Cortex of kidney (tissue), 1 donor: ENCODE measurements around the gene BCAP29.
"Not testable (repeated sequence)": the region's sequence is repeated elsewhere in the genome, so short reads cannot be mapped to it uniquely, and the experiment has no call there.

Experiments used
- DNase-seq: peaks from one replicate; lab custom pipeline; 2025; lab: John Stamatoyannopoulos, UW

The BCAP29 gene, protein sequence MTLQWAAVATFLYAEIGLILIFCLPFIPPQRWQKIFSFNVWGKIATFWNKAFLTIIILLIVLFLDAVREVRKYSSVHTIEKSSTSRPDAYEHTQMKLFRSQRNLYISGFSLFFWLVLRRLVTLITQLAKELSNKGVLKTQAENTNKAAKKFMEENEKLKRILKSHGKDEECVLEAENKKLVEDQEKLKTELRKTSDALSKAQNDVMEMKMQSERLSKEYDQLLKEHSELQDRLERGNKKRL

DNA sequence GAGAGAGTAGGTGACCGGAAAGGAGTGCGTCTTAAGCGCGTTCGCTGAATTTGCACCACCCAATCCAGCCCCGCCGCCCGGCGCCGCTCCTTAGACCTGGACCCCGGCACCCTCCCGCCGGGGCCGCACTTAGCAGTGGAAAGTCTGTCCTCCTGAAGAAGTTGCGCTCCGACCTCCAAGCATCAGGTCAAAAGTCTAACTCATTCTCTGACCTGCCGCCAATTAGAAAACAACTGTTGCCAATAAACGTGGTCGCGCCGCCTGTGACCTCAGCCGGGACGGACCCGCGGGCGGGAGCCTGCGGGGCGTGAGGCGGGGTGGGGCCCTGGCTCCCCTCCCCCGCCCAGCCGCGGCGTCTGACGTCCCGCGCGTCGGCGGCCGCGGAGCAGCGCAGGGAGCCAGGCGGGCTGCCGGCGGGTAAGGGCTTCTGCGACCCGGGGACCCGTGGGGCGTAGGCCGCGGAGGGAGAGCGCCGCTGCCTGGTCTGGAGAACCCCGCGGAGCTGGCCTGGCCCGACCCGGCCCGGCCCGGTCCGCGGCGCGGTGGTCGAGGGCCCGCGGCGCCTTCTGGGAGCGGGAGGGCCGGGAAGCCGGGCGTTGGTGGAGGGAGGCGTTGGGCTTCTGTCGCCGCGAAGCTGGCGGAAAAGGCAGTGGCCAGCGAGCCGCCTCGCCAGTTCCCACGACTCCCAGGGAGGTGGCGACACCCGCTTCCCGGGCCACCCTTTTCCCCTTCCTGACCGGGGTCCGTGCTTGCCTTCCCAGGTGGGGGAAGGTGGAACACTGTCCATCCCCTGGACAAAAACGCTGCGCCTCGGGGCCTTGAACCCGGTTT lies at the start of gene BCAP29:
BCAP29 (plus strand) TSS at position 362 of the 831 bp plus-strand sequence. CDS start 527 bp downstream, outside the sequence.
- no peak for DNase-seq

DNA sequence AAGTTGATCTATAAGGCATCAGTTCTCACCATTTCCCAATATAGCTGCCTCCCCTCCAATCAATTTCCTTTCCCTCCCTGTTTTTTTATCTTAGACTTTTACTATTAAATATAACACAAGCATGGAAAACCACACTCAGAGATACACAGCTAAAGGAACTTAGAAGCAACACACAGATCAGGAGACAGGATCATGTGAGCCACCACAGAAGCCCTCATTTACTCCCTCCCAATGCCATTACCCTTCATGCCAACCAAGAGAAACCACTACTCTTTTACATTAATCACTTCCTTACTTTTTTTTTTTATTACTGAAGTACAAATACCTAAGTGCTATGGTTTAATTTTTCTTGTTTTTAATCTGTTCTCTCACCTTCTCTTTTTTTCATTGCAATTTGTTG lies 49.3 kb upstream of the BCAP29 start:
- no peak for DNase-seq

DNA sequence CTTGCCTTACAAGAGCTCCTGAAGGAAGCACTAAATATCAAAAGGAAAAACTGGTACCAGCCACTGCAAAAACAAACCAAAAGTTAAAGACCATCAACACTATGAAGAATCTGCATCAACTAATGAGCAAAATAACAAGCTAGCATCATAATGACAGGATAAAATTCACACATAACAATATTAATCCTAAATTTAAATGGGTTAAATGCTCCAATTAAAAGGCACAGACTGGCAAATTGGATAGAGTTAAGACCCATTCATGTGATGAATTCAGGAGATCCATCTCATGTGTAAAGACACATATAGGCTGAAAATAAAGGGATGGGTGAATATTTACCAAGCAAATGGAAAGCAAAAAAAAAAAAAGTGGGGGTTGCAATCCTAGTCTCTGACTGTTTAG lies 45.9 kb upstream of the BCAP29 start:
- no peak for DNase-seq

DNA sequence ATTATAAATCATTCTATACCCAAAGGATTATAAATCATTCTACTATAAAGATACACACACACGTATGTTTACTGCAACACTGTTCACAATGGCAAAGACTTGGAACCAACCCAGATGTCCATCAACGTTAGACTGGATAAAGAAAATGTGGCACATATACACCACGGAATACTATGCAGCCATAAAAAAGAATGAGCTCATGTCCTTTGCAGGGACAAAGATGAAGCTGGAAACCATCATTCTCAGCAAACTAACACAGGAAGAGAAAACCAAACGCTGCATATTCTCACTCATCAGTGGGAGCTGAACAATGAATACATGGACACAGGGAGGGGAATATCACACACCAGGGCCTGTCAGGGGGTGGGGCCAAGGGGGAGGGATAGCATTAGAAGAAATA lies 42.8 kb upstream of the BCAP29 start:
- not testable (repeated sequence) for DNase-seq

DNA sequence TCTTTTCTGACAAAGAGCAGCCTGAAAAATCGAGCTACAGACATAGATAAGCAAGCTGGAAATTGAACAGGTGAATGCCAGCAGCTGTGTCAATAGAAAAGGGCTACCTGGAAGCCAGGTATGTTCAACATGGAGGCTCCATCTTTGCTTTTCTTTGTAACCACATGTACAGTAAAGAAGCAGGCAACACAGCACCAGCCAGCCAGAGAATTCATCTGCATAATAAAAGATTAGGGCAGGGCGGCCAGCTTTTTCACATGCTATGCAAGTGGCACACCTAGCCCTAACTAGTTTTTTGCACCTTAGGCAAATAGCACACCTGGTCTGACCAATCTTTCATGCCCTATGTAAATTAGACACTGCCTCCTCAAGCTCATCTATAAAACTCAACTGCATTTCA lies 42.0 kb upstream of the BCAP29 start:
- no peak for DNase-seq

DNA sequence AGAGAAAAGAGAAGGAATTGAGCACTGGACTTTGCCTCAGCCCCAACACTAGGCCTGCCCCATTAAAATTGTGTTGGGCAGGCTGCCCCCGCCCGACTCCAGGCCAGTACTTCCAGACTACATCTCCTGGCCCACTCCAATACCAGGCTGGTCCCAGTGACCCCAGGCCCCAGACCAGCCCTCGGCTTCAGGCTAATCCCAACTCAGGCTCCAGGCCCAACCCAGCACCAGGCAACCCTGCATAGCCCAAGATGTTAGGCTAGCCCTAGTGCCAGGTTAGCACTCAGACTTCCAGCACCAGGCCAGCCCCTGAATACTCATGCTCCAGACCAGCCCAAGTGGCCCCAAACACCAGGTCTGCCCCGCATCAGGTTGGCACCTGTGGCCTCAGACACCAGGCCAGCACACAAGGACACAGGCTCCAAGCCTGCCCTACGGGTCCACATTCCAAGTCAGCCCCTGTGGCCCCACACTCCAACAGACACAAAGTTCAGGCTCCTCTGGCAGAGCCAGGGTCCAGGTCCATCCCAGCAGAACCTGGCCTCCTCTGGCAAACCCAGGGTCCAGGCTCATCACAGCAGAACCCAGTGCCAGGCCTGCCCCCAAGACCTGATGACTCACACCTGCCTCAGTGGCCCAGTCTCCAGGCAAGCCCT lies 36.6 kb upstream of the BCAP29 start:
- DNase-seq, result no peak

DNA sequence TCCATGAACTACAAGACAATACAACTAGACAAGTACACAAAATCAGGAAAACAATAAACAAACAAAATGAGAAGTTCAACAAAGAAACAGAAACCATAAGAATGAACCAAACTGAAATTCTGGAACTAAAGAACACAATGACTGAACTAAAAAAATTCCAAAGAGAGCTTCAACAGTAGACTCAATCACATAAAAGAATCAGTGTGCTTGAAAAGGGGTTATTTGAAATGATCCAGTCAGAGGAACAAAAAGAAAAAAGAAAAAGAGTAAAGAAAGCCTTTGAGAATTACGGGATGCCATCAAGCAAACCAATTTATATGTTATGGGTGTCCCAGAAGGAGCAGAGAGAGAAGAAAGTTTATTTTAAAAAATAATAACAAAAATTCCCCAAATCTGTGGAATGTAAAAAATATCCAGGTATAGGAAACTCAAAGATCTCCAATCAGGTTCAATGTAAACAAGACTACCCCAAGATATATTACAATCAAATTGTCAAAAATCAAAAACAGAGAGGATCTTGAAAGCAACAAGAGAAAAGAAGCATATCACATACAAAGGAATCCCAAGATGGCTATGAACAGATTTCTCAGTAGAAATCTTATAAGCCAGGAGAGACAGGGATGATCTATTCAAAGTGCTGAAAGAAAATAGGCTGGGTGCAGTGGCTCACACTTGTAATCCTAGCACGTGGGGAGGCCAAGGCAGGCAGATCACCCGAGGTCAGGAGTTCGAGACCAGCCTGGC lies 35.0 kb upstream of the BCAP29 start:
- no peak for DNase-seq

DNA sequence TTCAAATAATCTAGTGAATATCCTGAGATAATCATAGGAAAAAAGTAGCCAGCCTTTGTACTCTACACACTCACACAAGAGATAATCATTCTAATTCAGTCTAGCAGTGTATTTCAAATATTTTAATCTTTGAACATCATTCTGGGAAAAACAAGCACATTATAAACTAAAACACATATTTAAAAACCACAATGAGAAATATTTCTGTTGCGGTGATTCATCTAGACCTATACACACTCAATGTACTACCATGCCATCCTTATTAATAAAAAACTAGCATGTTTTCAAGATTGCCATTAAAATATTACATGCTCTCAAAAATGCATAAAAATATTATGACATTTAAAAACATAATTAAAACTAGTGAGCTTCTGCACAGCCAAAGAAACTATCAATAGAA lies 28.1 kb upstream of the BCAP29 start:
- DNase-seq, result no peak

DNA sequence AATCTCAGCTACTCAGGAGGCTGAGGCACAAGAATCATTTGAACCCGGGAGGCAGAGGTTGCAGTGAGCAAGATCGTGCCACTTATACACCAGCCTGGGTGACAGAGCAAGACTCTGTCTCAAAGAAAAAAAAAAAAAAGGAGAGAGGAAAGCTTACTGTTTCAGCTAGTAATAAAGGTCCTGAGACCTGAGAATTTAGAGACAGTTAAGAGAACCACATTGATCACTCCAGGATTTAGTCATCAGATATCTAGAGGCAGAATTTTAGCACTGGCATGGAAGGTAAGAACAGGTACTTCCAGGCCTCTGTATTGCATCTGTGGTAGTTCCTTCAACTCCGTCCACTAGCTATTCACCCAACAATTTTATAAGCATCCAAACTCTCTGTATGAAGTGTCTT lies 24.2 kb upstream of the BCAP29 start:
- no peak for DNase-seq

DNA sequence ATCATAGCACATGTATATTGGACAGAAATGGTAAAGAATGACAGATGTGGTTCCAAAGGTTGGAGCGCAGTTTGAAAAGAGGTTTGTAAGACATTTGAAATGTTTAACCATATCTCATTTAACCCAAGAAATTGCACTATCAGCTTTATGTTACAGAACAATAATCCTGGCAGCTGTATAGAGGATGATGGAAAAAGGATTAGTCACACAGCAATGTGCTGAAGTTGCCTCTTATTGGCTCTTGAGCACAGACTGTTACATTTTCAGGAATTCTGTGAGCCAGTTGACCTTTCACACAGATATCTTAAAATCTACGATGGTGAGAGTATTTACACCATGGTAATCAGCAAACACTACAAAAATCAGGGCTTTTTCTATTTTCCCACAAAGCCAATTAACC lies 20.2 kb upstream of the BCAP29 start:
- no peak for DNase-seq

DNA sequence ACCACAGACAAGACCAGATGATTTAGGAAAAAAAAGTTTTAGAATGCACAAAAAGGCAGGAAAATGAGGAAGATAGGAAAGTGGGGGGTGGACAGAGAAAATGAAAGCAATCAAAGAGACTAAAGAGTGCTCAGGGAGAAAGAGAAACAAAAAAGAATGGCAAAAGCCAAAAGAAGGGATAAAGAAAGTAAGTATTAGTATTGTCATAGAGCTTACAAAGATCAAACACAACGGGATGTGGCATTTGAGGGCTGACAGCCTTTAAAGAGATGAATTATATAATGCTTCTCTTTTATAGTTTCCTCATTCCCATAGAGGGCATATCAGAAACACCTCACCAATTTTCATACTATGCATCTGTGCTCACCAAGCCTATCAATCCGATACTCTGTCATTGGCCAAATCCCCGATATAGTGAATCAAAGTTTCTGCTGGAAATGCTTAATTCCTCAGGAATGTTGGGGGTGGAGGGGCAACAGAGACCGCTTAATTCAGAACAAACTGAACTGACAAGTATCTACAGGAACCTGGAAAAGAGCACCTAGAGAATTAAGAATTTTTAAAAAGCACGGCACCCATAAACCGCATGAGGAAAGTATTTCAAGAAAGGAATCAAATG lies 19.0 kb upstream of the BCAP29 start:
- DNase-seq, result no peak

DNA sequence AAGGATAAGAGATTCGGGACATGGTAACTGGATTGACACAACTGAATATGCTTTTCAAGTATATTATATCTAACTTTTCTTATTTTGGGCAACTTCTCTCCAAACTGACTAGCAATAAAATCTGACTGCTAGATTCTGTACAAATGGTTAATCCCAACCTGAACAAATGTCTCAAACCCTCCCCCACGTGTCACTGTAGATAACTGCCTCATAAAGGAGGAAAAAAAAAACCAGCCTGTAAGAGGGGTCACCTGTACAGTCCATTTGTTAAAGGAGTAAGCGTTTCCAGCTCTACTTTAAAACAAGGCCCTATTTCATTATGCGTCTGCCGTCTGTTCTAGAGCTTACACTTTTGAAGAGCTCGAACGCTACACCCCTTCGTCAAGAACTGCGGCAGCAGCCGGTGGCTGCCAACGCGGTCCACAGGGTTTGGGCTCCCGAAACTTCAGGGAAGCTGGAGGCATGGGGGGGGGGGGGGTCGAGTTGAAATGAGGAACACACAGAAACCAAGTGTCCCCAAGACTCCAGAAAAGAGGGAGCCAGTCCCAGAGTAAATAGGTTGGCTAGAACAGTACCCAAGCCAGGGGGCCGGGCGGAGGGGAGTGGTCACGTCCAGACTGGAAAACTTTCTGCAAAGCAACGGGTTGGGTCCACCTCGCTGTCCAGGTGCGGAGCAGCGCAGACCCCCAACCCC lies 16.8 kb upstream of the BCAP29 start:
- no peak for DNase-seq

DNA sequence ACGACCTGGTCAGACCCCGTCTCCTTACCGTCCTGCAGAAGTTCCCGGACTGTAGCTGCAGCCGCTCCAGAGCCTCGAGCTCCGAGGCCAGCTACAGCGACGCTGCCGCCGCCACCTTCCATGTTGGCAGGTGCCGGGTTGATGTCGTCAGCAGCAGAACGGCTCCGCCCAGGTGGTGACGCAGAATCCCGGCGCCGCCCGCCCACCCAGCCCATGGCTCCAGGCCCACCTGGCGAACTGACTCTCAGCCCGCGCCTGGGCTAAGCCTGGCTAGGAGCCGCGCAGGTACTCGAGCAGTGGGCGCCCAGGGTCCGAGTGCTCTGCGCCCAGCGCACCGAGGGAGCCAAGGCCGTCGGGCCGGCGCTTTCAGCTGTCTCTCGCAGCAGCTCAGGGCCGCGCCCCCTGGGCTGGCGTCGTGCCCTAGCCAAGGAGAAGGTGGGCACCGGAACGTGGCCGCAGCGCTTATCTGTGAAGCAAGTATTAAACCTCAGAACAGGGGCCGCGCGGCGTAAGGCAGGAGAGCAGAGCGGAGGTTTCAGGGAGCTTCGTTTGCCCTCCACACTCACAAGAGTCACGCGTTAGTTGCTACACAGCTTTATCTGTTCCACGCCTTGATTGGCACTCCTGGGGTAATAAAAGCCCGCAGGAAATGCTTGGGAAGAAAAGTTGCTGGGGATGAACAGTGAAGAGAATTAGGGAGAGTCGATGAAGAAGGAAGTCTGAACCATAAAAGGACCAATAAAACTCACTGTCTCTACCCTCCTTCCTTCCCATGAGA lies 16.1 kb upstream of the BCAP29 start, which contains the start of the genes COG5 and DUS4L:
COG5 (minus strand) TSS at position 146 of the 778 bp plus-strand sequence; CDS start at position 122, 24 bp downstream.
DUS4L (plus strand) TSS at position 197 of the 778 bp plus-strand sequence. CDS start 3,100 bp downstream, outside the sequence.
- DNase-seq, result peak; percentile 14

DNA sequence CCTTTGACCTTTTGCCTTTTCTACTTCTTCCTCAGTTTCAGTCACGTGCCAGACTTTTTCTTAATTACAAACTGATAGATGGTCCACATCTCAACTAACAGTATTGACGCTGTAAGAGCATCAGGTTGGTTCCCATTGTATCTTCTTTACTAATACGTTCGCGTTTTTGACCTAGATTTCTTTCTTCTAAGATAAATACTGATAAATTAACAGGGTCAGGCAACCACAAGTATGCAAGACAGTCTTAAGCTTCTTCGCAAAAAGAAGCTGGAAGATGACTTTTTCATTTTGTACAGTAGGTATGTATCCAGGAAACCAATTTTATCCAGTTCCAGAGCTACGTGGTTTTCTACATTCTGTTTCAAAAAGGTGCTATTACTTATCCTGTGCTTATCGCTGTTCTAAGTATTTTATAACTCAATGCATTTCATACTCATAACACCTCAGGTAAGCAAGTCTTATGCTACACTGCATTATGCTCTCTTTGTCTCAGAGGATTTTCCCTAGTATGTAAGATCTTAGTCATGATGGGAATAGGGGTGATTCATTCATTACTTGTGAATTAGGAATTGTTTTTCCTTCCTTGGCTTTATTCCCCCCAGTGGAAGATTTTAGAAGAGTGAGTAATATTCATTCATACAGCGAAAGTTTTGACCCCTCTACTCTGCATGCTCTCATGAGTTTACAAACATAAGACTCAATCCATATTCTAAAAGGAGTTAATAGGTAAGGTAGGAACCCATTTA lies 15.3 kb upstream of the BCAP29 start:
- no peak for DNase-seq

DNA sequence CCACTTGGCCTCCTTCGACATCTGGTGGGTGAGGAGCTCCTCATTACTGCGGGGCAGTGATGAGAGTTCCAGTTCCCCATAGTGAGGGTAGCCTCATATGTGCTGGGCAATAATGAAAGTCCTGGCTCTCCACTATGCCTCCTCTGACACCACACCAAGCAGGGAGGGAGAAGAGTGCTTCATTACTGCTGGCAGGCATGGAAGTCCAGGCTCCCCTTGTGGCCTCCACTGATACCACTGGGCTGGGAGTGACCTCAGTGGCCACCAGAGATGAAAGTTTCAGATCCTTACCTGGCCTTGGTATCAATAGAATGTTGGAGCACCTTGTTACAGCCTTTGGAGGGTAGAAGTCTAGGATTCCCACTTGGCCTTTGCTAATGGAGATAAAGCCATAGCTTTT lies 9.7 kb upstream of the BCAP29 start:
- no peak for DNase-seq

DNA sequence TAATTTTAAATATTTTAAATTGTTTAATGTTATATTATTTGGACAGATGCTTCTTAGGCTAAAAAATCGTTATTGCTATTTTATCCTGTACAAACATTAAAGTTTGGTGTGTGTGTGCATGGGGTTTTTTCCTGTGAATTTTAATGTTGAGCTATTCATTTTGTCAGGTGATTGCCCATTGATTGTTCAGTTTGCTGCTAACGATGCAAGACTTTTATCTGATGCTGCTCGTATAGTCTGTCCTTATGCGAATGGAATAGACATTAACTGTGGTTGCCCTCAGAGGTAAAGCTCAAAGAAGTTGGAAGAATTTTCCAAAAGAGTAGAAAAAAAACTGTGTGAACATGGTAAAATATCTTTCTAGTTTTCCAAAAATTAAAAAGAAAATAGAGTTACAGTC lies 6.5 kb upstream of the BCAP29 start:
- no peak for DNase-seq

DNA sequence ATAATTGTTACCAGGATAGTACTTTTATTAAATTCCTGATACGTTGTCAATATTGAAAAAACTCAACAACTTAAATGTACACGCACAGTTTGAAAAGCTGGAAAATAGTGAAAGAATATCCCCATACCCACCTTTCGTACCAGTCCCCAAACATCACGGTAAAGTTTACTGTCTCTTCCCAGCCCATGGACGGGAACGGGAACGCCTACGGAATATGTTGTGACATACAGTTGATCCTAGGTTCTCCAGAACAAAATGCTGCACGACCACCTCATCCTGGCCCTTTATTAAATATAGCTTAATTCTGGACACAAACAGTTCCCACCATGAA lies 527 bp upstream of the BCAP29 start:
- no peak for DNase-seq

DNA sequence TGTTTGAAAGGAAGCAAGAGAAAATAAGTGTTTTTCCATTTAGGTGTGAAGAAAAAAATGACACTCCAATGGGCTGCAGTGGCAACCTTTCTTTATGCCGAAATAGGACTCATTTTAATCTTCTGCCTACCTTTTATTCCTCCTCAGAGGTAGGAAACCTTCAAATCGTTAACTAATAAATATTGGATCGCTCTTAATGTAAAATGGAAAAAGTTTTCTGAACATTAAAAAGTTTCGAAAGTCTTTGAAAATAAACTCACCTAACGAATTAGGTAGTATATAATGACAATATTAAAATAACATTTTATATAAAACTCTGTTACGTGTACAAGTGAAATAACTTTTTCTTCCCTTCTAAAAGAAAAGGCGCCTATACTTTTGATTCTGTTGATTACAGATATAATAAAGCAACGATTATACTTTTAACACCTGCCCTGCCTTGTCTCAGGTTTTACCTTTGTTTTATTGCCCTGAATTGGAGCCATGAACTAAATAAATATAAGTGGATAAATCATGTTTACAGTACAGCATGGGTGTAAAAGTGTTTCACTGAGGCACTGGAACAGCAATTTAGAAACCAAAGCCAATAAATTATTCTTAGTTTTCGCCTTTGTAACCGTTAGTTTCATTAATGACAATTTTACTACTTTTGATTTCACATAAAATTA lies 804 bp downstream of the BCAP29 start:
- DNase-seq, result no peak

DNA sequence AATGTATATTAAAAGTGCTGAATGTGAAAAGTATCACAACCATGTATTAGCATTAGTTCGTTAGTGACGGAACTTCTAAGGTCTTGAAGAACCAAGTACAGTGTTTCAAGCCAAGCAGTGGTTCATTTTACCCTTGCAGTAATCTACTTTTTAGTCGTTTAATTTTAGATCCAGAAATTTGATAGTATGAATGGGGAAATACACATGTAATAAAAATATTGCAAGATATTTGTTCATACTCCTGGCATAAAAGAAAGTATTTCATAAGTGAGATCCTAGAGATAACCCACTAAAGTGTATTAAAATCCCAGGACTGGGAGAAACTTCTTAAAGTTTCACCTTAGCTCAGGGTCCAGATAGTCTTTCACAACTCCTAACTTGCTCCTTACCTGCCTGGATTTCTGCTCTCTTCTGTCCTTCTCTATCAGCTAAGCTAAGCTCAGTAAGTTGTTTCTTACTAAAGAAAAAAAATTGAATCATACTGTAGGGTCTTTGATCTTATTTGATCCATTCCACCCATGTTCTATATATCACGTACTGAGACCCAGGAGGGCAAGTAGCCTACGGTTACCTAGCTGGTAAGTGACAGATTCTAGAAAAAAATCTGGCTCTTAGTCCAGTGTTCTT lies 1.5 kb downstream of the BCAP29 start:
- no peak for DNase-seq
